Stimulated activated CD4-positive, alpha-beta T cell treated with anti-CD3 and anti-CD28 coated beads, TNF-alpha, amount 100 ng/mL, for 4 hours (primary cell): ENCODE measurements around the gene RBM4B.

ENCODE experiments used
- DNase-seq, 3 experiments: peaks; one replicate each; pipeline ENCODE4 v3.0.0-alpha.2; 2020; ENCODE audit warnings: low read depth in 3 of 3

Gene RBM4B

GRCh38 chr11:66686801-66687750 is 9.4 kb upstream of the RBM4B start:
- no peak for DNase-seq

- no peak for DNase-seq
Observed at GRCh38 chr11:66686100-66686785, 8.6 kb upstream of the RBM4B start.

GRCh38 chr11:66685276-66686099 is 7.8 kb upstream of the RBM4B start:
- no peak for DNase-seq

GRCh38 chr11:66684635-66685034 is 6.9 kb upstream of the RBM4B start:
- no peak for DNase-seq

- DNase-seq: no peak
Observed at GRCh38 chr11:66683877-66684276, 6.2 kb upstream of the RBM4B start.

- DNase-seq: no peak
Observed at GRCh38 chr11:66680966-66681645, 3.4 kb upstream of the RBM4B start.

GRCh38 chr11:66676931-66677598 is 622 bp downstream of the RBM4B start:
- DNase-seq: no peak

GRCh38 chr11:66676282-66676919 is 1.3 kb downstream of the RBM4B start:
- no peak for DNase-seq

GRCh38 chr11:66674964-66675602 is 2.6 kb downstream of the RBM4B start:
- no peak for DNase-seq

GRCh38 chr11:66670816-66671215 is 6.9 kb downstream of the RBM4B start:
- DNase-seq: no peak

GRCh38 chr11:66665369-66665768 is 12.3 kb downstream of the RBM4B start:
- no peak for DNase-seq

GRCh38 chr11:66663741-66664296 is 13.9 kb downstream of the RBM4B start:
- DNase-seq: no peak

GRCh38 chr11:66659763-66660162 is 17.9 kb downstream of the RBM4B start:
- DNase-seq: no peak

- no peak for DNase-seq
Observed at GRCh38 chr11:66653123-66653522, 24.6 kb downstream of the RBM4B start.

GRCh38 chr11:66652651-66653050 is 25.0 kb downstream of the RBM4B start:
- DNase-seq: no peak

GRCh38 chr11:66651016-66651415 is 26.7 kb downstream of the RBM4B start:
- no peak for DNase-seq

- DNase-seq: no peak
Observed at GRCh38 chr11:66649903-66650302, 27.8 kb downstream of the RBM4B start.

- no peak for DNase-seq
Observed at GRCh38 chr11:66646828-66647227, 30.9 kb downstream of the RBM4B start.

GRCh38 chr11:66643745-66644437 is 33.8 kb downstream of the RBM4B start:
- DNase-seq: no peak
